ENCODE results near the gene TBPL2.
A peak's percentile ranks its signal among the peaks of the same experiment; 100 is the strongest.

Gene TBPL2

GRCh38 chr14:55404173-55404854, 36.1 kb downstream of the TBPL2 start:
- no peak for DNase-seq
- TF ChIP-seq POLR2A (IDR thresholded peaks at IDR 0.05; ENCODE audit: low read length) = no peak
- TF ChIP-seq GATA1 (IDR thresholded peaks at IDR 0.05; ENCODE audit: low read depth, low read length) = no peak

- no peak for DNase-seq
- TF ChIP-seq POLR2A (IDR thresholded peaks at IDR 0.05; ENCODE audit: low read length) (no peak), GATA1 (IDR thresholded peaks at IDR 0.05; ENCODE audit: low read depth, low read length) (no peak)
These were observed 38.7 kb downstream of the TBPL2 start for GRCh38 chr14:55401751-55402150.

DNA sequence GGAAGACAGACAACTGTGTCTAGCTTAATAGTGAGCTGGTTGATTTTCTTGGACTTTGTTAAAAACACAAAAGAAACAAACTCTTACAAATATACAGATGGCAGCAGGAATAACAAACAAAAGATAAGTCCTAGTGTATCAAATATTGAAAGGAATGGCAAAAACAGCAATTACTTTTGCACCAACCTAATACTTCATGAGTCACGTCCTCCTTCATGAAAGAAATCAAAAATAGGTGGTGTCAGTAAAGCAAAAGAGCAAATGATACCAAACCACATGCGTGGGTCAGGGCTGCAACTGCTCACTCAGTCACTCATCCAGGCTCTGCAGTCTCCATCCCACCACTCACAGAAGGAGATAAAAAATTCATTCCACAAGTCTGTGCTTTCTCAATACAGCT, 40.6 kb downstream of the TBPL2 start:
- DNase-seq = no peak
- TF ChIP-seq POLR2A (IDR thresholded peaks at IDR 0.05; ENCODE audit: low read length) (no peak), GATA1 (IDR thresholded peaks at IDR 0.05; ENCODE audit: low read depth, low read length) (no peak)

DNA sequence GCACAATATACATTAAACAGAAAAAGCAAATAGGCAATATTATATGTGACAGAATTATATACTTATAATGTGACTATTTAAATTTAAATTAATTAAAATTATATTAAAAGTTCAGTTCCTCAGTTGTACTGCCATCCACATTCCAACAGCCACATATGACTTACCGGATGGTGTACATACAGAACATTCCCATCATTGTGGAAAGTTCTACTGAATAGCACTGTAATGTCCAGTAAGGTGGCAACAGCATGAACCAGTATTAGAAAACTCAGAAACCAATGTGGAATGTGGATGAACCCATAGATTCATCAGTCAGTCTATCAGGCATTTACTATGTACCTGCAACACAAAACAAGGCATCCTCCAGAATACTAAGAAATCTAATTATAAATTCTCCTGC, 41.2 kb downstream of the TBPL2 start:
- DNase-seq = no peak
- TF ChIP-seq POLR2A (IDR thresholded peaks at IDR 0.05; ENCODE audit: low read length) (no peak), GATA1 (IDR thresholded peaks at IDR 0.05; ENCODE audit: low read depth, low read length) (no peak)

- peak; percentile 8 to 48 for DNase-seq
- no peak for TF ChIP-seq POLR2A (IDR thresholded peaks at IDR 0.05; ENCODE audit: low read length)
- TF ChIP-seq GATA1 (IDR thresholded peaks at IDR 0.05; ENCODE audit: low read depth, low read length) = no peak
These were observed 41.7 kb downstream of the TBPL2 start for GRCh38 chr14:55398679-55399078.

- DNase-seq = peak; percentile 18 to 60
- TF ChIP-seq GATA1 (IDR thresholded peaks at IDR 0.05; ENCODE audit: low read depth, low read length) (no peak), POLR2A (IDR thresholded peaks at IDR 0.05; ENCODE audit: low read length) (no peak)
These were observed 51.1 kb downstream of the TBPL2 start for GRCh38 chr14:55389330-55389729.

DNA sequence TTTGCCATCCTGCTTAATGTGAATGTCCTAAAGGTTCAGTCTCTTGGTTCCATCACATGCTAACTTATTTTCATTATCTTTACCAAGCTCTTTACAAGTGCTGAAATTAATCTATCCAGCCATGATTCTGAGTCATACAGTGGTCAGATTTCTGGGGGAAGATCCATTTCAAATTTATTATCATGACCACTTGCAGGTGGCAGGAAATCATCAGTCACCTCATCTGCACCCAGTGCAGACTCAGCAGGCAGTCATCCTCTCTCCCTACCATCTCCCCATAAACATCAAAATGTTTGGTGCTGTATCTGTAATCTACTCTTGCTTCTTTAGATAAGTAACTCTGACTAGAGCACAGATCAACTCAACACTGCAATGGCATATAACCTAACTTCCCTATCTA, 52.3 kb downstream of the TBPL2 start:
- peak; percentile 64 to 74 for DNase-seq
- TF ChIP-seq POLR2A (IDR thresholded peaks at IDR 0.05; ENCODE audit: low read length) (no peak), GATA1 (IDR thresholded peaks at IDR 0.05; ENCODE audit: low read depth, low read length) (no peak)

DNA sequence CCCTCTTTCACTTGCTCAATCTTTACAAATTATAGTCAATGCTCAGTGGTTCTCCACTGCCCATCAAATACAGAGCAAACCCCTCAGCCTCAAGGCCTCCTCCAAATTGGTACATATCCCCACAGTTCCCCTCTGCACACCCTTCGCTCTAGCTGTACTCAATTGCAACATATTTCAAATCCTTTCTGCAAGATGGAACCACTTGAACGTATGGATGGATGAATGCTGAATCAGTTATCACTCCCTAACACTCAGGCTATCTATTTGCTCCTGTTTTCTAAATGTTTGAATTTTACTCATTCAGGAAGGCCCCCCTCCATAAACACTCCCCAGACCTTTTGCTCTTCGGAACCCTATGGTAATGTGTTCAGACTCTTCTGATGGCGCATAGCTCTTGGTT, 53.3 kb downstream of the TBPL2 start:
- TF ChIP-seq GATA1 (IDR thresholded peaks at IDR 0.05; ENCODE audit: low read depth, low read length) (no peak), POLR2A (IDR thresholded peaks at IDR 0.05; ENCODE audit: low read length) (no peak)
- peak; percentile 37 to 55 for DNase-seq

DNA sequence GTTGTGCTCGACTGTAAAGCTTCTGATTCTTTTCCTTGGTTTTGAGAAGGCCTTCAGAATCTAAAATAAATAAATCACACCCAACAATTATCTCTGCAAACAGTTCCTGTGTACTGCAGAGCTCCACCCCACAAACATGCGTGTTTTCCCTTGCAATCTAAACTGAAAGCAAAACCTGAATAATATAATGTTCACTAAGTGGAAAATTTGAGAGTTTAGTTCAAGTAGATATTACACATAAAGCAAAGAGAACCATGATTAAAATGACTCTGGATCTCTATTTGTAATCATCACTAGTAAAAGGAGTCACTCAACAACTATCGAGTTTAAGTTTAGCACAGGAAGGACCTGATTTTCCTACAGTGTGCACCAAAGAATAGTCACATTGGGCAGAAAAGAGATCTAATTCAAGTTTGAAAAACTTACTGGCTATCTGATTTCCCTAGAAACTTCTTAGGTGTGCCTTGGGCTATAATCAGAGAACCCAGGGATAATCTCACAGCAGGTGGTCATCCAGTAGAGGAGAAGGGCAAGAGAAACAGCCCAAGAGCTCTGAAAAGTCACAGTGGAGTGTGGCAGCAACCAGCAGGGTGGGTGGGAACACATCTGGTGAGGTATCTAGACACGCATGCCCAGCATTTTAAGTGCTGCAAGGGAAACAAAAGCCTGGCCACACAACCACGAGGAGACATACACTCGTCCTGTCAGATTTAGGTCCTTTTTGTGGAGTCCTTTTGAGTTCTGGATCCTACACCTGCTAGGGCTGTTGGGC, 54.2 kb downstream of the TBPL2 start:
- no peak for TF ChIP-seq GATA1 (IDR thresholded peaks at IDR 0.05; ENCODE audit: low read depth, low read length)
- TF ChIP-seq POLR2A (IDR thresholded peaks at IDR 0.05; ENCODE audit: low read length) = no peak
- DNase-seq = peak; percentile 76 to 78

- no peak for DNase-seq
- TF ChIP-seq POLR2A (IDR thresholded peaks at IDR 0.05; ENCODE audit: low read length) (no peak), GATA1 (IDR thresholded peaks at IDR 0.05; ENCODE audit: low read depth, low read length) (no peak)
These were observed 55.9 kb downstream of the TBPL2 start for GRCh38 chr14:55384536-55384935.

DNA sequence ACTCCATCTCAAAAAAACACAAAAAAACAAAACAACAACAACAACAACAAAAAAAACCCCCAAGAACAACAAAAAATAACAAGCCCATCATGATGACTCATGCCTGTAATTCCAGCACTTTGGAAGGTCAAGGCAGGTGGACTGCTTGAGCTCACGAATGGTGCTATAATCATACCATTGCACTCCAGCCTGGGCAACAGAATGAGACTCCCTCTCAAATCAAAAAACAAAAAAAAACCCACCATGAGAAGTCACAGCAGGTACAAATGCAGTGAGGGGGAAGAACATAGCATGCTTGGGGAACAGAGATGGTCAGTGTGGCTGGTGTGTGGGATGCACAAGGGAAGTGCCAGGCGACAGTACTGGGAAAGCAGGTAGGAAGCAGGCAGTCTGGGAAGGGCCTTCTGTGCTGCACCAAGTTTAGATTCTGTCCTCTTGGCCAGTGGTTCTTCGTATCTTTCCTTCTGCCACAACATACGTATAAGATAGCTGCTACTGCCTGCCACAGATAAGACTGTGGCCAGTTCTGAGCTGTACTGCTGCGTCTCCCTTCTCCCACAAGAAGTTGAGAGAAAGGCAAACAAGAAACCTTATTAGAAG, 56.8 kb downstream of the TBPL2 start:
- peak; percentile 98 for TF ChIP-seq GATA1 (IDR thresholded peaks at IDR 0.05; ENCODE audit: low read depth, low read length)
- peak; percentile 60 for TF ChIP-seq POLR2A (IDR thresholded peaks at IDR 0.05; ENCODE audit: low read length)
- peak; percentile 88 to 93 for DNase-seq

GRCh38 chr14:55383056-55383466, 57.4 kb downstream of the TBPL2 start:
- DNase-seq = peak; percentile 19 to 39

- TF ChIP-seq POLR2A (IDR thresholded peaks at IDR 0.05; ENCODE audit: low read length) (no peak), GATA1 (IDR thresholded peaks at IDR 0.05; ENCODE audit: low read depth, low read length) (no peak)
- peak; percentile 51 to 66 for DNase-seq
These were observed 57.9 kb downstream of the TBPL2 start for GRCh38 chr14:55382483-55382882.

DNA sequence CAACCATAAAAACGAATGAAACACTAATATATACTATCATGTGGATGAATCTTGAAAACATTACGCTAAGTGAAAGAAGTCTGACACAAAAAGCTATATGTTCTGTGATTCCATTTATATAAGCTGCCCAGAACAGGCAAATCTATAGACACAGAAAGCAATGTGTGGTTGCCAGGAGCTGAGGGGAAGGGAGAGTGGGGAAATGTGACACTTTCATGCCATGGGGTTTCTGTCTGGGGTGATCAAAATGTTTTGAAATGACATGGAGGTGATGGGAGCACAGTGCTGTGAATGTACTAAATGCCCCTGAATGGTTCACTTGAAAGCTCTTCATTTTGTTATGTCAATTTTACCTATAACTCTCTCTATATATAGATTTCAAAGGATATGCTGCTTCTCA, 58.9 kb downstream of the TBPL2 start:
- TF ChIP-seq POLR2A (IDR thresholded peaks at IDR 0.05; ENCODE audit: low read length) = no peak
- no peak for TF ChIP-seq GATA1 (IDR thresholded peaks at IDR 0.05; ENCODE audit: low read depth, low read length)
- DNase-seq = no peak

DNA sequence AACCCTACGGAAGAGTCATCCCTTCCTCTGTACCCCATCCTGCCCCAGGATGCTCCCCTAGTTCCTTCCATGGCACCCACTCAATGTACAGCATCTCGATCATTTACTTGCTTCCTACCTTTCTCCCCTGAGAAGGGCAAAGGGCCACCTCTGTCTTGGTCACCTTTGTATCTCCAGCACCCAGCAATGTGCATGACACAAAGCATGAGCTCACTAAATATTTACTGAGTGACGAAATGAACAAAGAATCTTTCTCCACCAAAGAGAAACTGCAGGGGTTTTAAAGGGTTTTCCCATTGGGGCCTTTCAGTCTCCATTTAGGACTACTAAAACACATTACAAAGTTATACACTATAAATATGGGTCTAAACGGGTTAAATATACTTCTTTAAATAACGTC, 59.4 kb downstream of the TBPL2 start:
- no peak for DNase-seq
- TF ChIP-seq POLR2A (IDR thresholded peaks at IDR 0.05; ENCODE audit: low read length) = no peak
- TF ChIP-seq GATA1 (IDR thresholded peaks at IDR 0.05; ENCODE audit: low read depth, low read length) = no peak
